Measurements from ENCODE around the gene MYH14. TPM values are rescaled to one million over a fixed set of nuclear protein-coding genes. Genes with fewer than 3 reads are reported as not detected.

Gene MYH14
- polyA plus RNA-seq, 3 donors: not detected

DNA sequence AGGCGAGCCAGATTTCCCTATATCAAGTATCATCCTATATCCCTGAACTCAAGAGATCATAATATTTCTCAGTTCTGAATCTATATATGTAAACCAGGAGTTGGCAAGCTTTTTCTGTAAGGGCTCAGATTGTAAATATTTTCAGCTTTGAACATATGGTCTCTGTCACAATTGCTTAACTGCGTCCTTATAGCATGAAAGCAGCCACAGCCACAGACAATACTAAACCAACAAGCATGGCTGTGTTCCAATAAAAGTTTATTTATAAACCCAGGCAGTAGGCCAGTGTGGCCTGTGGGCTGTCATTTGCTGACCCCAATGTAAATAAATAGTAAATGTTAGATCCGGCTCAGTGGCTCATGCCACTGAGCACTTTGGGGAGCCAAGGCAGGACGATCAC lies 12.2 kb upstream of the MYH14 start:
- H3K9ac ChIP-seq (ENCODE audit: insufficient read depth, low read length, poor library complexity, severe bottlenecking): no peak overlapping the region
- intact Hi-C loops (cut with micrococcal nuclease): no loop called here
- Mint-ChIP-seq H3K4me3 (no peak overlapping the region), H3K9me3 (peaks cover 0 to 3% (median 0%) of the 10 kb centered on the region in 7 donors), H3K27me3 (ENCODE audit: low read depth in 3 of 3) (peaks cover 9 to 14% (median 12%) of the 10 kb centered on the region in 3 donors), H3K4me1 (peaks cover 3% of the 10 kb centered on the region), H3K27ac (no peak overlapping the region), H3K36me3 (no peaks in the 10 kb centered on the region)
- H3K79me2 ChIP-seq (ENCODE audit: insufficient read depth, low read length): no peaks in the 10 kb centered on the region
- WGBS (ENCODE audit: insufficient coverage): 61% methylated on average over 2 of the region's 4 CpGs
- no peaks in the 10 kb centered on the region for H3K27me3 ChIP-seq (ENCODE audit: control insufficient read depth in 2 of 2, insufficient read depth in 2 of 2, low read length in 2 of 2)
- H3K27ac ChIP-seq (ENCODE audit: low read depth in 1 of 2, low read length in 2 of 2): no peak overlapping the region
- H3K4me1 ChIP-seq (ENCODE audit: control insufficient read depth in 1 of 2, insufficient read depth in 2 of 2, low read length in 2 of 2): no peaks in the 10 kb centered on the region
- no peaks in the 10 kb centered on the region for H4K20me1 ChIP-seq (ENCODE audit: insufficient read depth, low read length)
- DNase-seq: no peak
- no peaks in the 10 kb centered on the region for H3K9me3 ChIP-seq (replicated peaks in 1 of 2; ENCODE audit: control insufficient read depth in 1 of 2, insufficient read depth in 1 of 2, low read length in 2 of 2)
- no peaks in the 10 kb centered on the region for H3K36me3 ChIP-seq (replicated peaks in 1 of 2; ENCODE audit: control insufficient read depth in 1 of 2, insufficient read depth in 2 of 2, low read length in 2 of 2)
- H3K4me3 ChIP-seq (replicated peaks in 1 of 3; ENCODE audit: low read depth in 2 of 3, low read length in 3 of 3): no peak overlapping the region
- no peak overlapping the region for H3K4me2 ChIP-seq (replicated peaks; ENCODE audit: extremely low read depth, low read length, poor library complexity, severe bottlenecking)
- H2AFZ ChIP-seq (ENCODE audit: insufficient read depth, low read depth, low read length, poor library complexity, severe bottlenecking): no peak overlapping the region
- TF ChIP-seq, protein P1, sequence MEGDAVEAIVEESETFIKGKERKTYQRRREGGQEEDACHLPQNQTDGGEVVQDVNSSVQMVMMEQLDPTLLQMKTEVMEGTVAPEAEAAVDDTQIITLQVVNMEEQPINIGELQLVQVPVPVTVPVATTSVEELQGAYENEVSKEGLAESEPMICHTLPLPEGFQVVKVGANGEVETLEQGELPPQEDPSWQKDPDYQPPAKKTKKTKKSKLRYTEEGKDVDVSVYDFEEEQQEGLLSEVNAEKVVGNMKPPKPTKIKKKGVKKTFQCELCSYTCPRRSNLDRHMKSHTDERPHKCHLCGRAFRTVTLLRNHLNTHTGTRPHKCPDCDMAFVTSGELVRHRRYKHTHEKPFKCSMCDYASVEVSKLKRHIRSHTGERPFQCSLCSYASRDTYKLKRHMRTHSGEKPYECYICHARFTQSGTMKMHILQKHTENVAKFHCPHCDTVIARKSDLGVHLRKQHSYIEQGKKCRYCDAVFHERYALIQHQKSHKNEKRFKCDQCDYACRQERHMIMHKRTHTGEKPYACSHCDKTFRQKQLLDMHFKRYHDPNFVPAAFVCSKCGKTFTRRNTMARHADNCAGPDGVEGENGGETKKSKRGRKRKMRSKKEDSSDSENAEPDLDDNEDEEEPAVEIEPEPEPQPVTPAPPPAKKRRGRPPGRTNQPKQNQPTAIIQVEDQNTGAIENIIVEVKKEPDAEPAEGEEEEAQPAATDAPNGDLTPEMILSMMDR (IDR thresholded peaks at IDR 0.05): no peak

DNA sequence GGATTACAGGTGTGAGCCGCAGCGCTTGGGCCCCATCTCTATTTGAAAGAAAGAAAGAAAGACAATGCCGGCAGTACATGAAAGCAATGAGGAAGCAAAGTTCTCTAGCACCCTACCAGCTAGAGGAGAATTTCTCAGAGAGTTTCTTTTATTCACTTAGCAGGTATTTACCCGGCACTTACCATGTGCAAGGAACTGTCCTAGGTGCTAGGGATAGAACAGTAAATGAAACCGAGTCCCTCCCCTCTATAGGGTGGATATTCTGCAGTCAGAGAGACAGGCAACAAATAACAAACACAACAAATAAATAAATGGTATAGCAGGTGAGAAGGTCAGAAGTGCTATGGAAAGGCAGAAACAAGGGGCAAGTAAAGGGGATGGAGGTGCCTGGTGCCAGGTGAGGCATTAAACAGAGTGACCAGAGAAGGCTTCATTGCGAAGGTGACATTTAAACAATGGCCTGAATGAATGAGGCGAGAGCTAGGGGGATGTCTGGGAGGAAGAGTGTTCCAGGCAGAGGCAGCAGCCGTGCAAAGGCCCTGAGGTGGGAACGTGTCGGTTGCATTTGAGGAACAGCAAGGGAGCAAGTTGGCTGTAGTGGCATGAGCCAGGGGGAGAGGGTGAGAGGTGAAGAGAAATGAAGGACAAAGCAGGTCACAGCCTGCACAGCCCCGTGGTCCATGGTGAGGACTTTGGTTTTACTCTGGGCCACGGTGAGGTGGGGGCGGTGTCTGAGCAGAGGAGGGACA lies 10.8 kb upstream of the MYH14 start:
- no peaks in the 10 kb centered on the region for H3K9me3 ChIP-seq (replicated peaks in 1 of 2; ENCODE audit: control insufficient read depth in 1 of 2, insufficient read depth in 1 of 2, low read length in 2 of 2)
- H3K4me1 ChIP-seq (ENCODE audit: control insufficient read depth in 1 of 2, insufficient read depth in 2 of 2, low read length in 2 of 2): no peaks in the 10 kb centered on the region
- no peak overlapping the region for H3K4me2 ChIP-seq (replicated peaks; ENCODE audit: extremely low read depth, low read length, poor library complexity, severe bottlenecking)
- no peak overlapping the region for H3K4me3 ChIP-seq (replicated peaks in 1 of 3; ENCODE audit: low read depth in 2 of 3, low read length in 3 of 3)
- Mint-ChIP-seq H3K27me3 (ENCODE audit: low read depth in 3 of 3) (peaks cover 10 to 13% (median 13%) of the 10 kb centered on the region in 3 donors), H3K36me3 (no peaks in the 10 kb centered on the region), H3K9me3 (peaks cover 0 to 3% (median 0%) of the 10 kb centered on the region in 7 donors), H3K27ac (no peak overlapping the region), H3K4me1 (peaks cover 3% of the 10 kb centered on the region), H3K4me3 (no peak overlapping the region)
- DNase-seq: no peak
- no peaks in the 10 kb centered on the region for H3K36me3 ChIP-seq (replicated peaks in 1 of 2; ENCODE audit: control insufficient read depth in 1 of 2, insufficient read depth in 2 of 2, low read length in 2 of 2)
- WGBS (ENCODE audit: insufficient coverage): 78% methylated on average over 11 of the region's 13 CpGs
- H2AFZ ChIP-seq (ENCODE audit: insufficient read depth, low read depth, low read length, poor library complexity, severe bottlenecking): no peak overlapping the region
- no peaks in the 10 kb centered on the region for H4K20me1 ChIP-seq (ENCODE audit: insufficient read depth, low read length)
- no peaks in the 10 kb centered on the region for H3K79me2 ChIP-seq (ENCODE audit: insufficient read depth, low read length)
- no peaks in the 10 kb centered on the region for H3K27me3 ChIP-seq (ENCODE audit: control insufficient read depth in 2 of 2, insufficient read depth in 2 of 2, low read length in 2 of 2)
- intact Hi-C loops (cut with micrococcal nuclease): no loop called here
- TF ChIP-seq, protein P1 (IDR thresholded peaks at IDR 0.05): no peak
- no peak overlapping the region for H3K27ac ChIP-seq (ENCODE audit: low read depth in 1 of 2, low read length in 2 of 2)
- H3K9ac ChIP-seq (ENCODE audit: insufficient read depth, low read length, poor library complexity, severe bottlenecking): no peak overlapping the region

Measured in CD14-positive monocyte (primary cell).